Prostate gland (tissue), 2 donors: ENCODE results near the gene NAB1. TPM values are rescaled to one million over a fixed set of nuclear protein-coding genes. Genes with fewer than 3 reads are reported as not detected.

Experiments used
- DNase-seq: peaks from one replicate; pipeline ENCODE4 v3.0.0-alpha.2; 2019; ENCODE audit warnings: low spot score
- H3K27ac ChIP-seq, 2 donors: fragments of 200-600 bp; sonication (generic); 2 replicates each; pipeline ENCODE4 v1.5.1; 2017 to 2019
- H3K27me3 ChIP-seq: fragments of 200-600 bp; sonication (generic); replicated peaks from 2 replicates; pipeline ENCODE4 v1.5.1; 2019; ENCODE audit not compliant: insufficient read depth
- H3K36me3 ChIP-seq, 2 donors: fragments of 200-600 bp; sonication (generic); 1 replicate in 1 of 2; 2 replicates in 1 of 2; pipeline versions ENCODE4 v1.5.1 to v1.8.1; 2017 to 2019
- H3K4me1 ChIP-seq: fragments of 200-600 bp; sonication (generic); replicated peaks from 2 replicates; pipeline ENCODE4 v1.5.1; 2019
- H3K4me3 ChIP-seq, 2 donors: fragments of 200-600 bp; sonication (generic); 2 replicates each; pipeline ENCODE4 v1.5.1; 2017 to 2019
- H3K9me3 ChIP-seq: fragments of 200-600 bp; sonication (generic); 2 replicates; pipeline ENCODE4 v1.5.1; 2017
- CTCF ChIP-seq, 4 experiments: fragments of 200-600 bp in 2 of 4; fragments of 450-650 bp in 2 of 4; sonication (generic) in 2 of 4; IDR thresholded peaks; 1 replicate in 3 of 4; 2 replicates in 1 of 4; pipeline ENCODE4 v1.5.1; 2016 to 2019; ENCODE audit warnings: antibody characterized with exemption in 4 of 4, mild to moderate bottlenecking in 2 of 4, moderate library complexity in 2 of 4
- POLR2A ChIP-seq: fragments of 450-650 bp; IDR thresholded peaks from one replicate; pipeline ENCODE4 v1.6.1; 2016; ENCODE audit warnings: antibody characterized with exemption, mild to moderate bottlenecking
- POLR2AphosphoS5 ChIP-seq: sonication (generic); formaldehyde crosslinking; IDR thresholded peaks from one replicate; pipeline ENCODE4 v1.6.1; 2017; ENCODE audit warnings: antibody characterized with exemption
- WGBS: methylation state at CpG from one replicate; pipeline ENCODE4 v1.1.5; 2018; 5-methylcytosine and 5-hydroxymethylcytosine counted together
- intact Hi-C: fragments of 100-400 bp; cut with DNase I; formaldehyde crosslinking; loops from one replicate; pipeline ENCODE4 v1.14.2; 2022
- total RNA-seq, 2 donors: library from RNA; depleted of rRNA; stranded (reverse); fragments of >200 nt; gene quantifications; one replicate each; pipeline ENCODE4 v1.1.0, GENCODE V29; 2016

The NAB1 gene
- total RNA-seq, 2 donors from 2014 or later = 36.6 to 48.6 TPM

GRCh38 chr2:190670182-190670946 is 21.5 kb downstream of the NAB1 start:
- no peaks in the 10 kb centered on the region for H3K4me1 ChIP-seq
- DNase-seq = no peak
- H3K27ac ChIP-seq = no peak overlapping the region
- H3K9me3 ChIP-seq = no peaks in the 10 kb centered on the region
- no peaks in the 10 kb centered on the region for H3K27me3 ChIP-seq
- no peak overlapping the region for H3K4me3 ChIP-seq
- no peaks in the 10 kb centered on the region for H3K36me3 ChIP-seq
- intact Hi-C loops = no loop called here
- TF ChIP-seq POLR2AphosphoS5 (no peak), CTCF (IDR thresholded peaks at IDR 0.05) (no peak), POLR2A (no peak)
- WGBS = 88% methylated on average over 10 of the region's 10 CpGs

DNA sequence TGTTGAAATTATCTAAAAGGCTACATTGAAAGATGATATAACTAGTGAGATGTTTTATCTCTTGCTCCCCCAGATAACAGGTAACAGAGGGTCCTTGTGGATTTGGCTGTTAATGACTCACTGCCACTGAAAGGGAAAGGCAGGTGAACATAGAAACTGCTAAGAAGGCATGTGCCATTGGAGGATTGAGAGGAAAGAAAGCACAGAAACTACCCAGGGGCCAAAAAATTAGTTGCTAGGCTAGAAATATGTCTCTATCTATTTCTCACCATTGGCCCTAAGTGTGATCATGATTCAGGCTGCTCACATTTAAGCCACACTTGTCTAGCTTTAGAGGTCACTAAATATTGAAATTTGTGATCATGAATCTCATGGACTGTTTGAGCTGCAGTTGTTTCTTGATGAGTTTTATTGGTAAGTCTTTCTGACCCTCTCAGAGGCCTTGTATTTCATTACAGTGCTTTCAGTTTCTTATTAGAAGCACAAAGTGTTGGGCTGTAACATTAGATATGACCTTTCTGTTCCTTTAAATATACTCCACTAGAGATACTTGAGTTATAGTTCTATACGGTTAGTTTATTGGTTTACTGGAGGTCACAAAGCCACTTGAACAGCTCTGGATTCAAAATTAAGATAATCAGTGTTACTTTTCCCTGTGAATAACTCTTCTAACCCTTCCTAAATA is 26.2 kb downstream of the NAB1 start:
- Histone ChIP-seq H3K36me3 (no peaks in the 10 kb centered on the region), H3K9me3 (no peaks in the 10 kb centered on the region), H3K4me1 (no peaks in the 10 kb centered on the region), H3K27me3 (no peaks in the 10 kb centered on the region), H3K27ac (no peak overlapping the region), H3K4me3 (no peak overlapping the region)
- 52% methylated on average over 1 of the region's 1 CpG for WGBS
- TF ChIP-seq POLR2AphosphoS5 (no peak), CTCF (IDR thresholded peaks at IDR 0.05) (no peak), POLR2A (no peak)
- no peak for DNase-seq
- intact Hi-C loops = no loop called here

GRCh38 chr2:190677255-190677654 is 28.4 kb downstream of the NAB1 start:
- TF ChIP-seq CTCF (IDR thresholded peaks at IDR 0.05) (no peak), POLR2AphosphoS5 (no peak), POLR2A (no peak)
- intact Hi-C loops = no loop called here
- Histone ChIP-seq H3K27me3 (no peaks in the 10 kb centered on the region), H3K9me3 (no peaks in the 10 kb centered on the region), H3K4me1 (no peaks in the 10 kb centered on the region), H3K4me3 (no peak overlapping the region), H3K36me3 (no peaks in the 10 kb centered on the region), H3K27ac (no peak overlapping the region)
- 79% methylated on average over 4 of the region's 4 CpGs for WGBS
- no peak for DNase-seq

DNA sequence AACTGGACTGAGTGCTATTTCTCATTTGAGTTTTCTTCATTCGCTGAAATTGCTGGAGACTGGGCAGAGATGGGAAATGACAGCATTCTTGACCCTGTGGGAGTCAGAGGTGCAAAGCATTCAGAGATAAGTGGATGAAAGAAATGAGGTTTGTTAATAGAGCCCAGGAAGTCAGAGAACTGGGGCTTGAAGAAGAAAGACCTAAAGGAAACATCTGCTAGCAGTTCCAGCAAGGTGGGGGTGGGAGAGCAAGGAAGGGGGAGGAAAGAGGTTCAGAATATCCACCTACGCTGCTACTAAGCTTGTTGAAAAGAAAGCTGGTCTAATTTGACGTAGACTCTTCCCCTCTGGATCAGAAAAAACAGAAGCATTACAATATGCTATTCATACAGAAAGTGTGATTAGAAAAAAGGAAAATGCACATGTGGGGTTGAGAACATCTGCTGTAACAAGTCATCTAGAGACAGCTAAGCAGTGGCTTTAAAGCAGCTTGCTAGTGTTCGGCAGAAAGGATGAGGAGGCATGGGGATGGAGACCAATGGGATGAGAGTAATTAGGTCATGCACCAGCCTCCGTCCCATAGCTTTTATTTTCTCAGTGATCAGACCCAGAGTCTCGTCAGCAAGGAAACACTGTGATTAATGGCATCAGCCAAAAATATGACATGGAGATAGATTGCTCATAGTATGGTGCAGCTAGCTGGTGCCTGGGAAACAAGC is 29.7 kb downstream of the NAB1 start:
- no peaks in the 10 kb centered on the region for H3K9me3 ChIP-seq
- H3K27me3 ChIP-seq = no peaks in the 10 kb centered on the region
- DNase-seq = no peak
- intact Hi-C loops = no loop called here
- H3K27ac ChIP-seq = no peak overlapping the region
- H3K36me3 ChIP-seq = no peaks in the 10 kb centered on the region
- no peak overlapping the region for H3K4me3 ChIP-seq
- WGBS = 83% methylated on average over 6 of the region's 6 CpGs
- TF ChIP-seq POLR2A = no peak
- no peak for TF ChIP-seq CTCF (IDR thresholded peaks at IDR 0.05)
- TF ChIP-seq POLR2AphosphoS5 = no peak
- H3K4me1 ChIP-seq = no peaks in the 10 kb centered on the region
